Astrocyte (in vitro differentiated cells and primary cell): ENCODE results near the gene ANKRD66.

Experiments
- EZH2 ChIP-seq: IDR thresholded peaks from 2 replicates; pipeline ENCODE4 v1.6.1; 2012; ENCODE audit warnings: mild to moderate bottlenecking, low read length, inconsistent platforms; ENCODE audit not compliant: insufficient read depth
- TF ChIP-seq, protein P1 (sequence below): IDR thresholded peaks from 2 replicates; pipeline ENCODE4 v1.5.1; 2011; ENCODE audit warnings: low read depth, mild to moderate bottlenecking, inconsistent platforms, low read length, moderate library complexity; ENCODE audit not compliant: insufficient read depth

DNA sequence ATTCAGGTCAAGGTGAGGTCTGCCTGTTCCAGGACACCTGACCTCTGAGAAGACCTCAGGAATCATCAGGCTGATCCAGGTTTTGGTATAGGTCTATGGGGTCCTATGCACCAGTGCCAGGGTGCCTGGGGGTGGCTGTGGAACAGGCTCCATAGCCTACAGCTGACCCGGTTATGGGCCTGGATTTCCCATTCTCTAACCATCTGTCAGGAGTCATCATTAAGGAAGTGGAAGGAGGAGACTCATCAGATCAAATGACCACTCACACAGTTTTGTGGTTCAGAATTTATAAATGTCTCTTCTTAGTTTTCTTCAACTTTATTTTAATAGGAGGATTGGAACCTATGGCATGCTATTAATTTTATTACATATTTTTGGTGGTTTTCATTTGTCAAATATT is 26.3 kb upstream of the ANKRD66 start:
- TF ChIP-seq, protein P1, sequence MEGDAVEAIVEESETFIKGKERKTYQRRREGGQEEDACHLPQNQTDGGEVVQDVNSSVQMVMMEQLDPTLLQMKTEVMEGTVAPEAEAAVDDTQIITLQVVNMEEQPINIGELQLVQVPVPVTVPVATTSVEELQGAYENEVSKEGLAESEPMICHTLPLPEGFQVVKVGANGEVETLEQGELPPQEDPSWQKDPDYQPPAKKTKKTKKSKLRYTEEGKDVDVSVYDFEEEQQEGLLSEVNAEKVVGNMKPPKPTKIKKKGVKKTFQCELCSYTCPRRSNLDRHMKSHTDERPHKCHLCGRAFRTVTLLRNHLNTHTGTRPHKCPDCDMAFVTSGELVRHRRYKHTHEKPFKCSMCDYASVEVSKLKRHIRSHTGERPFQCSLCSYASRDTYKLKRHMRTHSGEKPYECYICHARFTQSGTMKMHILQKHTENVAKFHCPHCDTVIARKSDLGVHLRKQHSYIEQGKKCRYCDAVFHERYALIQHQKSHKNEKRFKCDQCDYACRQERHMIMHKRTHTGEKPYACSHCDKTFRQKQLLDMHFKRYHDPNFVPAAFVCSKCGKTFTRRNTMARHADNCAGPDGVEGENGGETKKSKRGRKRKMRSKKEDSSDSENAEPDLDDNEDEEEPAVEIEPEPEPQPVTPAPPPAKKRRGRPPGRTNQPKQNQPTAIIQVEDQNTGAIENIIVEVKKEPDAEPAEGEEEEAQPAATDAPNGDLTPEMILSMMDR, result no peak
- no peak for TF ChIP-seq EZH2
